Raji (cell line): ENCODE data around the gene ITPKA.

Experiments
- POLR2A ChIP-seq: IDR thresholded peaks from 2 replicates; pipeline ENCODE4 v1.6.1; 2011; ENCODE audit warnings: low read depth, low read length, control low read depth; ENCODE audit not compliant: insufficient read depth

Gene ITPKA

GRCh38 chr15:41517895-41518449 lies 24.3 kb downstream of the ITPKA start:
- TF ChIP-seq POLR2A, result no peak

DNA sequence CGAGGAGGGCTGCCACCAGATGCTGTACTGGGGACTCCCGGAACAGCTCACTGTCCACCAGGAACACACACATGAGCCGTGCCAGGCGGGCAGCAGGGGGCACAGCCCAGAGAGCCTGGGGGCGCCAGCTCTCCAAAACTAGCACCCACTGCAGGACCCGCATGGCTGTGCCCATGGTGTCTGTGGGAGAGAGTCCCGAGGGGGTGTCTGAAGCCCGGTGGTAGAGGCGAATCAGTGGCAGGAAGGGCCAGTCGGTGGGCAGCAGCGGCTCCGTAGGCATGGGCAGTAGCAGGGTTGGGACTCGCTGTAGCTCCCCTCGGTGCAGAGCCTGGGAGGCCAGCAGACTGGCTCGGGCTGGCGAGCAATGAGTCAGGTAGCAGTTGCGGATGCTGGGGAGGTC lies 27.0 kb downstream of the ITPKA start:
- no peak for TF ChIP-seq POLR2A

GRCh38 chr15:41521614-41522013 lies 27.9 kb downstream of the ITPKA start:
- no peak for TF ChIP-seq POLR2A

DNA sequence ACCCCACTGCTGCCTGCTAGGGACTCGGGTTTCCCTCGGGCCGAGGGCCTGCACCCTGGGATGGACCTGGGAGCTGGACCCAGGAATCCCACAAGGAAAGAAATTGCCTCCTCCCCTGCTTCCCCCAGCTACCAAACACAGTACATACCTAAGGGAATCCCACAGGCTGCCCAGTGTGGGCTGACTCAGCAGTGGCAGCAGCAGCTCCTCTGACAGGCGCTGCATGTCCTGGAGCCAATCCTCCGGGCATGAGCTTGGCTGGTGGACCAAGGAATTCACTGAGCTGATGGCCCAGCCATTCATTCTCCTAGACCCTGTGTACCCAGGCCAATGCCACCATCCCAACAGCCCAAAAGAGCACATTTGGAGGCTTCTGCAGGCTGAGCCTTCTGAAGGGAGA lies 29.4 kb downstream of the ITPKA start:
- no peak for TF ChIP-seq POLR2A

- TF ChIP-seq POLR2A, result no peak
These were observed 36.8 kb downstream of the ITPKA start for GRCh38 chr15:41530363-41530956.

DNA sequence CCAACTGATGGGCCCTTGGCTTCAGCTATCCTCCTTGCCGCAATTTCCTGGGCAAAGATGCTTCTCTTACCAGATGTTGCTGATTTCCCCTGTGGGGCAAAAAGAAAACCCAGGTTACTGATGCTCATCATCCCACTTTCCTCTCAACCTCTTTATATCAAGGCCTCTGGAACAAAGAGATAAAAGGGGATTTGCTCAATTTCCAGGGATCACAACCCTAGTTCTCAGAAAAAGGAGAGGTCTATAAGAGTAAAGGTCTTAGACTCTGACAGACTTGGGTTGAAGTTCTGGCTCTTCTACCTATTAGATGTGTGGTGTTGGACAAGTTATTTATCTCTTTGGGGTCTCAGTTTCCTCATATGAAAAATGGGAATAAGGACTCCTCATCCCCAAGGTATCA lies 41.9 kb downstream of the ITPKA start:
- no peak for TF ChIP-seq POLR2A

DNA sequence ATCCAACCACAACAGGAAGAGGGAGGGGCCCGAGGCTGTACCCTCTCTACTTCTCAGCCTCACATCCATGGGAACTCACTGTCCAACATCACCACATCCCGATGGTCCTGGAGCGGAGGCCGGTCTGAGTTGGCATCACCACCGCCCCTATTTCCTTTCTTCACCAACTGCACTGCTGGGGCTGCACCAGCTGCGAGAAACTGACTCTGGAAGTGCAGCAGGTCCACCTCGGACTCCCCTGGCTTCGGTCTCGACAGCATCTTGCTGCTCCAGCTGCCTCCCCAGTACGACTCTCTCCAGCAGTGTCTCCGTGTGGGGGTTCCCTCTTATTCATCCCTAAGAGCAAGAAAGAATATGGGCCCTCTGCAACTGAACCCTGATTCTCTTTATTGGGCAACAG lies 43.2 kb downstream of the ITPKA start:
- no peak for TF ChIP-seq POLR2A

- no peak for TF ChIP-seq POLR2A
These were observed 49.8 kb downstream of the ITPKA start for GRCh38 chr15:41543521-41543870.

- TF ChIP-seq POLR2A, result no peak
These were observed 51.0 kb downstream of the ITPKA start for GRCh38 chr15:41544650-41545015.

- TF ChIP-seq POLR2A, result no peak
These were observed 51.5 kb downstream of the ITPKA start for GRCh38 chr15:41545218-41545617.

- TF ChIP-seq POLR2A, result no peak
These were observed 53.4 kb downstream of the ITPKA start for GRCh38 chr15:41546851-41547786.

- no peak for TF ChIP-seq POLR2A
These were observed 56.5 kb downstream of the ITPKA start for GRCh38 chr15:41550066-41550775.
